HG03139 (cell line): ENCODE measurements around the gene BCORL1.

ENCODE experiments used
- ATAC-seq: cut with Tn5 transposase; IDR thresholded peaks from one replicate; pipeline ENCODE4 v1.9.1; 2021; ENCODE audit not compliant: unreplicated experiment

The BCORL1 gene

DNA sequence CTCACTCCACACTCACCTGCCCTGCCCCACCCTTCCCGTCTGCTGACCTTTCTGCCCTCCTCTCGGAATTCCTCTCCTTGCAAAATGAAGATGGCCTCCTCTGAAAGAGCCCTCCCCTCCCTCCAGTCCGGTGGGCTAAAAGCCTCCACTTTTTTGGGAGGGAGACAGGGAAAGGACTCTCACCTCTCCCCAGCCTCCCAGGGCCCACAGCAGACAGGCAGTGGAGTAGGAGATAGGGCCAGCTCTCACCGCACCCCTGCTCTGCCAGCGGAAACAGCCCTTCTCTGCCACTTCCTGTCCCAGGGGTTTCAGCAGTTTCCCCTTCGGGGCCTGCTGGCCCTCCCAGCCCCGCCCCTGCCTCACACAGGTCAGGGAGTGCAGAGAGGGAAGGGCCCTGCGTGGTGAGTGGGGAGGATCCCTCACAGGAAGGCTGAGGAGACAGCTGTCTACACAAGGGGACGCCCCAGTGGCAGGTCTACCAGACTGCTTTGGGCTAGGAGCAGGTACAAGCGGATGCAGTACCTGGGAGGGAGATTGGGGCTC, 109.6 kb downstream of the BCORL1 start:
- ATAC-seq: peak; percentile 99

DNA sequence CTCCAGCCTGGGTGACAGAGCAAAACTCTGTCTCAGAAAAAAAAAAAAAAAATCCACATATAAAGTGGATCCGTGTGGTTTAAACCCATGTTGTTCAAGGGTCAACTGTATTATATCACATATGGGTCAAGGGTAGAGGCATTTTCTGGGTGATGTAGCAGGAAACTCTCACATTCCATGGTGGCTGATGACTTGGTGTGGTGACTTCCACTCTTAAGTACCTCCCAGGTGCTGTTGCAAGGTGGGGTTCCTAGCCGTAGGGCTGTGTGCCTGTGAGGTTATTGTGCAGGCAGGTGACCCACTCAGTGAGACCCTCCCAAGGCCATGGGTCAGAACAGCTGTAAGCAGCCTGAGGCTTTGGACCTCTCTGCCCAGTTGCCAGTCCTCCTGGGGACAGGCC, 110.8 kb downstream of the BCORL1 start:
- ATAC-seq: no peak

DNA sequence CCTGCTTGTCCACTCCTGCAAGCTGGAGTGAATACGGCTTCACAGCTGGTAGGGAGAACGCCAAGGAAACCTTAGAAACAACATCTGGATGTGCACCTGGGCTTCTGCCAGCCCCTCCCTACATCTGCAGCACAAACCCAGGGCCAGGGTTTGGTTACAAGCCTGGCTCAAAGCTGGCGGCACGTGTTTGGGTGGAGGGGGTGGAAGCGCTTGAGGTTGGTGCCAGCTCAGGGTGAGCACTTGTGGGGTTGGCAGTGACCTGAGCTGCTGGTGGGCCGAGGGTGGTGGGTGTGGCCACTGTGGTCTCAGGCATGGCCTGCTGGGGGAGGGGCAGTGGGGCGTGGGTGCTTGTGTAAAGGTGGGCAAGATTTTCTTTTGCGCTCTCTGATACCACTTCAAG, 112.3 kb downstream of the BCORL1 start:
- no peak for ATAC-seq

DNA sequence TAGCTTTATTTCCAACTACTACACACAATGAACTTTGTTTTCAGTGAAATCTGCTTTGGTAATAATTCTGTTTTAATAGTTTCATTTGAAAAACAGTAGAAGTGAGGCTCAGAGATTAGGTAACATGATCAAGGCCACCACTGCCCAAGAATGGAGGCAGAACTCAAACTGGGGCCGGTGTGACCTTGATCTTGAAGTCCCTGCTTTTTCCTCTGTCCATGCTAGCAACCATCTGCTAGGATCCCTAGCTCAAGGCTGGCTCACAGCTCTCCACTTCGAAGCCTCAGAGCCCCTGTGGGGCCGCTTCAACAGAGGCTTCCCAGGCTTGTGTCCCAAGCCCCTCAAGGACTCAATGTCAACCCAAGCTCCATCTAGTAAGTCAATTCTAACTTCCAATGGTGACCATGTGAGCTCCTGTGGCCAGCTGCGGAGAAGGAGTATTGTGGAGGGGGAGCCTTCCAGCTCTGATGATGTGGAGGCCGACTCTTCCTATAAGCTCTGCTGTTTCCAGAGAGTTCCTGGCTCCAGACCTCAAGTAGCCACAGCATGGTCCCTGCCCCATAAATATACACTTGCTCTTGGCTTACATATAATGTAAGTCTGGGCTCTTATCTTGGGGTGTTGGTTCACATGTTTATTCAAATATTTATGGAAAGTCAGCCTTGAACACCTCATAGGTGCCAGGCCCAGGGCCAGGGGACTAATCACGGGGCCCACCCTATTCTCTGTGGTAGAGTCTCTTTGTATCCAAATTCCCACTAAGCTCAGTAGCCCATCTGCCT, 113.0 kb downstream of the BCORL1 start:
- no peak for ATAC-seq

DNA sequence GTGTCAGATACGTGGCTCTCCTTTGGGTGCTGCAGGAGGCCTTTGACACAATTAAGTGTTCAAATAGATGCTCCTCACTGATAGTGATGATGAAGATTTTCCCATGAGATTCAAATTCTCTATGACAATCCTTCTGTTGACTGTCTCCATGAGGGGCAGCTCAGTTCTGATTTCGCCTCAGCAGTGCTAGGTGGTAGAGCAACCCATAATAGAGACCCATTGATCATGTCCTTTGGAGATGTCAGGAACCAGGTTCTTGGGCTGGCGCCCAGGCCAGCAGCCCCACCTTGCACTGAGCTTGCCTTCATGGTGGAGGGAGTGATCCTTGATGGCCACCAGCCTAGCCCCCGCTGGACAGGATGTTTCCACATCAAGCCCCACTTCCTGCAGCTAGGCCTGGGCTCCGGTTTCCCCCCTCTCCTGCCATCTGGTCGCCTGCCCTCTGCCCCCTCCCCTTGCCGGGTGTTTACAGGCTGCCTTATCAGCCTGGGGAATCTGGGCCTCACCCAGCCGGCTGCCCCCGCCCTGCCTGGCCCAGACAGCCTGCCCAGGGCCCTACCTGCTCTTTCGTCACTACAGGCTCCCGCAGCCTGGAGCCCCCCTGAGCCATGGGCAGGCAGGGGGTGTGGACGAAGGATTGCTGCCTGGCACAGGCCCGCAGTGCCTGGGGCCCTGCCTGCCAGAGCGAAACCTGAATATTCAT, 115.2 kb downstream of the BCORL1 start:
- no peak for ATAC-seq

DNA sequence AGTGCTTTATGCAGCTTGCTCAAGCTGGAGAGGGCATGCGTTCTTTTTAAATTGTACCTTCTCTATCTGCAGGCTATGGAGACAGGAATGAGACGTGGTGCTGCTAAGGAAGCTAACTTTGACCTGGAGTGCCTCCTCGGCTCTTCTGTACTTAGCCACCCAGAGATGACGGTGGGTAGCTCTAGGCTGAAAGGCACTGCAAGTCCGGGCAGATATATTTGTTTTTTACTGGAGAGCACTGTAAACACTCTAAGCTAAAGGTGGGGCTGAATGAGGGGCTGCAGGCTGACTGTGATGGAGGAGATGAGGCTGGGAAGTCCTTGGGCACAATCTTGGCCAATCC, 115.7 kb downstream of the BCORL1 start:
- ATAC-seq: no peak

DNA sequence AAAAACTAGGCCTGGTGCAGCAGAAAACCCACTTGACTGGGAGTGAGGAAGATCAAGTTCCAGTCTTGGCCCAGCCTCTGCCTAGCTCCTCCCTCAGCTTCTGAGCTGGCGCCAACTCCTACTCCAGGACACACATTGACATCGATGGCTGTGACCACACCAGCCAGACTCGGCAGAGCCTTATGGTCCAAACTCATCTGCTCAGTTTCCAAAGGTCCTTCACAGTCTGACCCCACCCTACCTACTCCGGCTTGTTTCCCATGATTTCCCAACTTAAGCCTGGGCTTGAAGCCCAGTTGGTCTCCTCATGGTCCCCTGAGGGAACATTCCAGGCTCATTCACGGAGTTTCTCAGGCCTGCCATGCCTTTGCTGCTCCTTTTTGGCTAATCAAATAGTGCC, 117.7 kb downstream of the BCORL1 start:
- no peak for ATAC-seq

DNA sequence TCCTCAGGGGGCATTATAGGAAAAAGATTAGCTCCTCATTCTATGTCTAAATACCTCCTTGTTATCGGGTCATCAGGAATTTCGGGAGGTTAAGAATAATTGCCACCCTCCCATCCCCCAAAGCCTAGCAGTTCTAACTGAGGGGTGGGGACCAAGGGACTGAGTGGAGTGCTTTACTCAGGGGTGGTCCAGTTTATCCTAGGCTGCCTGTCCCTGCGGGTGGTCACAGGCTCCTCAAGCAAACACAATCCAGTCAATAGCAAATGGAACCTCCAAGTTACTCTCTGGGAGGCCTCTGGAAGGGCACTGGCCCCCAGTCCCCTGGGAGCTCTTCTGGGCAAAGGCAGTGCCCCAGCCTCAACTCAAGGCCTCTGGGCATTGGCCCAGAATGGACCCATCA, 121.2 kb downstream of the BCORL1 start:
- no peak for ATAC-seq

DNA sequence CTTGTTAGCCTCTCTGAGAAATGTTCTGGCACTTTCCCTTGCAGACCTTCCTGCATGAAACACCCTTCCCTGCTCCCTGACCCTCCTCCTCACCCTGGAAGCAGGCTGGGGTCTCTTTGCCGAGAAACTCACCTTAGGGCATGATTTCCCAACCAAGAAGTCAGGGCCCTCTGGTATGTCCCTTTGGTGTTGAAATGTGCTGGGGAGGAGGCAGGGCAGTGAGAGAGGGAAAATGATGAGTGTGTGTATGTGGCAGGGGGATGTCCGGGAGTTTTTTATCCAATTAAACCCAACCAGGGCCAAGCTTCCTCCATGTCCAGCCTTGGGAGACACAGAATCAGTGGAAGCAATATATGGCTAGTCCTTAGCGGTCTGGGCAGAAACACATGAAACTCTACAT, 122.8 kb downstream of the BCORL1 start:
- ATAC-seq: no peak

DNA sequence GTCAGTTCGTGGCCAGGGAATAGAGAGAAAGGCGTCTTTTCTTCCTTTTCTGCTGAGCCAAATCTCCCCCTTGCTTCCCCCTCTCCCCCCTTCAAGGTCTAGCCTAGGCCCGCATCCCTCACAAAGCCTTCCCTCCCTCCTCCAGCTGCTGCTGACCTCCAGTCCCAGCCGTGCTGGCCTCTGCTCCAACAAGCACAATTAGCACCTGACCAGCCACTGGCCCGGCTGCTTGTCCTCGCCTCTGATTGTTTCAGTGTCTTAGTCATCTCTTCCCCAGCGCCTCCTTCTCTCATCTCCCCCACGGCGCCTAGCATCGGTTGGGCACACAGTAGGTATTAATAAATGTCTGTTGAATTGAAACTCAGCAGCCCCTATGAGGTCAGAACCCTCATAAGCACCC, 123.6 kb downstream of the BCORL1 start:
- ATAC-seq: no peak
